HG03342 (cell line): ENCODE measurements around the gene RSPH6A.
"Not testable (repeated sequence)": the region's sequence is repeated elsewhere in the genome, so short reads cannot be mapped to it uniquely, and the experiment has no call there.

ENCODE experiments used
- ATAC-seq: cut with Tn5 transposase; IDR thresholded peaks from one replicate; pipeline ENCODE4 v1.9.1; 2021; ENCODE audit warnings: mild to moderate bottlenecking, moderate library complexity; ENCODE audit not compliant: unreplicated experiment

Gene RSPH6A

GRCh38 chr19:45767410-45767880 lies 47.7 kb downstream of the RSPH6A start:
- ATAC-seq = no peak

DNA sequence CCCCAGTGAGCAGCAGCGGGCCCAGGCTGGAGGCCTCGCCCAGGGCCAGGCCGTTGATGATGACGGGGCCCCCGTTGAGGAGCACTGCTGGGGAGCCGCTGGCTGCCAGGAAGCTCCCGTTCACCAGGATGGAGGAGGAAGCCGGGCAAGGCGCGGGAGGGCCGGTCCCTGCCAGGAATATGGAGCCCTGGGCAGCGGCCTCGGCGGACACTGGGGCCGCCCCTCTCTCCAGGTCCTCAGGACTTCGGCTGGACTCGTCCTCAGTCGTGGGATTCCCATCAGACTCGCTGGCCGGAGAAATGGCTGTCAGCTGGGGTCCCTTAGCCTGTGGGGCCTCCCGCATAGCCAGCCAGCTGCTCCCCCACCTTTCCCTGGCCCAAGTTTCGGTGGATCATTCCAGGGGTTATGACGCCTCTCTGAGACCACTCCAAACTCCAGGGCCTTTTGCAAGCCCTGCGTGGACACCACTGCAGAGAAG lies 48.2 kb downstream of the RSPH6A start:
- ATAC-seq = no peak

DNA sequence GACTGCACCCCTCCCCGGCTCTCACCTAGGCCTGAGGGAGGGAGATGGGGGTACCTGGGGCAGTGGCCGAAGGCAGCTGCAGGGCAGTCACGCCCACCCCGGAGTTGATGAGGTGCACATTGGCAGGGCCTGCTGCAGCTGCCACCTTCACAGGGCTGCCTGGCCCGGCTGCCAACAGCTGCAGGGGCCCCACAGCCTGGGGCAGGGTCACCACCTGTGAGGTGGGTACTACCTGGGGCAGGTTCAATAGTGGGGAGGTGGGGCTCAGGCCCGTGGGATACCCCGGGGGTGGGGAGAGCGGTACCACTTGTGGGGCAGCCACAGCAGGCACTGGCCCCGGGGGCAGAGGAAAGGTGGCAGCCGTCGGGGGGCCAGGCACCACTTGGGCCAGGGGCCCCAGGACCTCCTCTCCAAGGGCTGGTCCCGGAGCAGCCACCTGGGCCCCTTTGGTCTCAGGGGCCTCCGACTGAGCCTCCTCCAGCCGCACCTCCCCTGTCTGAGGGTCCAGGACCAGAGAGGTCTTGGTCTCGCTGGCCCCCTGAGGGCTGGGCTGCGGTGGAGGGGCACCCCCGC lies 48.7 kb downstream of the RSPH6A start:
- no peak for ATAC-seq

DNA sequence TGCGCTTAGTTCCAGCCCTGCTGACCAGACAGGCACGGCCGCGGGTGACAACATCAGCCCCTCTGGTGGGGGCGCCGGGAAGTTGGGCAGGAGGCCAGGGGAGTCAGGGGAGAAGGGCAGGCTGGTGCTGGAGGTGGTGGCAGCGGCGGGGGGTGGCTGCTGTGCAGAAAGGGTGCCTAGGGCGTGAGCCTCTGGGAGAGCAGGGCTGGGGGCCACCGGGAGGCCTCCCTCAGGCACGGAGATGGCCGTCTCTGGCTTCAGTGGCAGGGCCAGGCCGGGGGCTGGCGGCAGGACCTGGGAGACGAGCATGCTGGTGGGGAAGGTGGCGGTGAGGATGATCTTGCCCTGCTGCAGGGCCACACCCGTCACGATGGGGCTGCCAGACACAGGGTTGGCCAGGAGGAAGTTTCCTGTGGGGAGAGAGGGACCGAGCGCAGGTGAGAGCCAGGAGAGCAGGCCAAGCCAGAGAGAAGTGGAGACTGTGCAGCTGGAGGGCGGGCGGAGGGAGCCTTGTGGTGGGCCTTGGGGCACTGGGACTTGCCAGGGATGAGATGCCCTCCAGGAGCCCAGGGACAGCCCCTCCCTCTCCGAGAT lies 49.3 kb downstream of the RSPH6A start:
- ATAC-seq = no peak

- no peak for ATAC-seq
Observed at GRCh38 chr19:45764945-45765701, 50.0 kb downstream of the RSPH6A start.

- no peak for ATAC-seq
Observed at GRCh38 chr19:45764475-45764874, 50.6 kb downstream of the RSPH6A start.

GRCh38 chr19:45763691-45764294 lies 51.3 kb downstream of the RSPH6A start:
- no peak for ATAC-seq

- ATAC-seq = no peak
Observed at GRCh38 chr19:45762870-45763631, 52.1 kb downstream of the RSPH6A start.

- ATAC-seq = no peak
Observed at GRCh38 chr19:45761714-45762113, 53.4 kb downstream of the RSPH6A start.

GRCh38 chr19:45758921-45759320 lies 56.2 kb downstream of the RSPH6A start:
- no peak for ATAC-seq

DNA sequence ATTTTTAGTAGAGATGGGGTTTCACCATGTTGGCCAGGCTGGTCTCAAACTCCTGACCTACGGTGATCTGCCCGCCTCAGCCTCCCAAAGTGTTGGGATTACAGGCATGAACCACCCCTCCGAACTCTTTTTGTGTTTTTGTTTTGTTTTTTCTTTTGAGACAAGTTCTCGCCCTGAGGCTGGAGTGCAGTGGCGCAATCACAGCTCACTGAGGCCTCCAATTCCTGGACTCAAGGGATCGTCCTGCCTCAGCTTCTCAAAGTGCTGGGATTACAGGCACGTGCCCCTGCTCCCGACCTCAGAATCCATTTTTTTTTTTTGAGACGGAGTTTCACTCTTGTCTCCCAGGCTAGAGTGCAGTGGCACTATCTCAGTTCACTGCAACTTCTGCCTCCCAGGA lies 57.4 kb downstream of the RSPH6A start:
- ATAC-seq = no peak

DNA sequence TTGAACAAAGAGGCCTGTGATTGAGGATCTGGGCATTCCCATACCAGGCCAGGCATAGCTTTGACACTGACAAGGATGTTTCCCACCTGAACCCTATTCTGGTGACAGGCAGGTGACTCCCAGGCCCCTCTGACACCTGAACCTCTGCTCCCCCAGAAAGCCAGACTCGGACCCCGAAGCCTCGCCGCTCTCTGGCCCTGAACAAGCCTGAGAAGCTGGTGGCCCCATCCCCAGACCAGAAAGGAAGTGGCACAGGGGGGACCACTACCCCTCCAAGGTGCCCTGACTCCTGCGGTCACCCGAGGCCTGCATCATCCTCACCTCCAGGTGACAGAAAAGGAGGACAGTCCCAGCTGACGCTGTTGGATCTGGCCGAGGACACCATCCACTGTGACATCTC lies 60.8 kb downstream of the RSPH6A start:
- ATAC-seq = no peak

DNA sequence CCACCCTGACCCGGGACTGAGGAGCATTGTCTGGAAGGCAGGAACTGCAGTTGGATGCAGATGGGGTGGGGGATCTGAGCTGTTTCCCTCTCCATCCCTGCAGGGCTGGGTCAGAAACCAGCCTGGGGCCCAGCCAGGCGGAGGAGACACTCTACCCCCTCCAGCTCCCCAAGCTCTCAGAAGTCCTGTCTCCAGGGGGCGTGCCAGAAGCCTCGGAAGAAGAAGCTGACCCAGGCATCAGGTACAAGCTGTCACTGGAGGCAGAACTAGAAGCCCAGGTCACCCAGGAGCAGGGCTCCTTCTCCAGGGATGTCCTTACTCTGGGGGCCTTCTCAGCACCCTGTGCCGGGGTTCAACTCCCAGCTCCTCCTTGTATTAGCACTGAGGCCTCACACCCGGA lies 61.6 kb downstream of the RSPH6A start:
- ATAC-seq = no peak

GRCh38 chr19:45752639-45753038 lies 62.5 kb downstream of the RSPH6A start:
- ATAC-seq = no peak

DNA sequence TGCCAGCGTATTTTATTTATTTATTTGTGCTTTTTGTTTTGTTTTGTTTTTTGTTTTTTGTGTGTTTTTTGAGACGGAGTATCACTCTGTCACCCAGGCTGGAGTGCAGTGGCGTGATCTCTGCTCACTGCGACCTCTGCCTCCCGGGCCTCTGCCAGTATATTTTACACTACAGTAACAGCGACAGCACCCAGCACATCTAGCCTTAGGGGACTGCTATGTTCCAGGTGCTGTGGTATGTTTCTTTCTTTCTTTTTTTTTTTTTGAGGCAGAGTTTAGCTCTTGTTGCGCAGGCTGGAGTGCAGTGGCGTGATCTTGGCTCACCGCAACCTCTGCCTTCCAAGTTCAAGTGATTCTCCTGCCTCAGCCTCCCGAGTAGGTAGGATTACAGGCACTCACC lies 63.6 kb downstream of the RSPH6A start:
- not testable (repeated sequence) for ATAC-seq

GRCh38 chr19:45747513-45747912 lies 67.6 kb downstream of the RSPH6A start:
- no peak for ATAC-seq

DNA sequence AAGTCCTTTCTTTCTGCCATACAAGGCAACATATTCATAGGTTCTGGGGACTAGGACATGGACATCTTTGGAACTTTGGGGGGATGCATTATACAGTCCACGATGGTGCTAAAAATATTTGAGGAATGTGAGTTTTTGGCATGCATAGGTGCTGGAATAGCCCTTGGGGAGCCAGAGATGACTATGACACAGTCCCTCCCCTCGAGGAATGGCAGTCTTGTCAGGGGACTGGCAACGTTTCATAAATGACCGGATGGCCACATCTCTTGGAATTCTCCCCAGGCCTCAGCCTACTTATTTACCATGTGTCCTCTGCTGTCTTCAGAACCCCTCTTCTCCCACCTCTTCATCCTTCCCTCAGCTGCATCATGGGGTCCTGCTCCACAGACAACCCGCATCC lies 68.2 kb downstream of the RSPH6A start:
- ATAC-seq = no peak
